Loucy (cell line): Measurements from ENCODE around the gene INHBB.

ENCODE experiments used
- H2AFZ ChIP-seq: fragments of 200-600 bp; sonication (generic); 2 replicates; pipeline ENCODE4 v1.6.0; 2016; ENCODE audit warnings: antibody characterized with exemption, mild to moderate bottlenecking, low read length, moderate library complexity
- H3F3A ChIP-seq: fragments of 200-600 bp; 2 replicates; pipeline ENCODE4 v1.6.0; 2016; ENCODE audit warnings: antibody characterized with exemption, low read depth, mild to moderate bottlenecking
- H3K27me3 ChIP-seq: fragments of 200-600 bp; sonication (generic); 2 replicates; pipeline ENCODE4 v1.6.1; 2014; ENCODE audit warnings: low read length, mild to moderate bottlenecking; ENCODE audit not compliant: insufficient read depth, poor library complexity, severe bottlenecking
- H3K36me3 ChIP-seq: fragments of 200-600 bp; sonication (generic); 2 replicates; pipeline ENCODE4 v1.6.1; 2016; ENCODE audit warnings: low read length; ENCODE audit not compliant: insufficient read depth
- H3K4me1 ChIP-seq: fragments of 200-600 bp; sonication (generic); 2 replicates; pipeline ENCODE4 v1.5.1; 2014; ENCODE audit warnings: low read length, mild to moderate bottlenecking; ENCODE audit not compliant: insufficient read depth, poor library complexity, severe bottlenecking
- H3K4me2 ChIP-seq: fragments of 200-600 bp; sonication (generic); 2 replicates; pipeline ENCODE4 v1.6.0; 2014; ENCODE audit warnings: antibody characterized with exemption, low read length, low read depth, mild to moderate bottlenecking; ENCODE audit not compliant: poor library complexity, severe bottlenecking
- H3K4me3 ChIP-seq: fragments of 200-600 bp; sonication (generic); 2 replicates; pipeline ENCODE4 v1.5.1; 2014; ENCODE audit warnings: low read length, mild to moderate bottlenecking, mixed read lengths; ENCODE audit not compliant: poor library complexity, severe bottlenecking
- H3K79me2 ChIP-seq: fragments of 200-600 bp; sonication (generic); 2 replicates; pipeline ENCODE4 v1.6.1; 2014; ENCODE audit warnings: low read length; ENCODE audit not compliant: insufficient read depth
- H3K9ac ChIP-seq: fragments of 200-600 bp; sonication (generic); 2 replicates; pipeline ENCODE4 v1.6.0; 2014; ENCODE audit warnings: mild to moderate bottlenecking, low read depth, low read length, moderate library complexity; ENCODE audit not compliant: poor library complexity, severe bottlenecking
- H3K9me2 ChIP-seq: fragments of 200-600 bp; sonication (generic); replicated peaks from 2 replicates; pipeline ENCODE4 v1.6.1; 2016; ENCODE audit warnings: low read depth, low read length, mixed read lengths
- H3K9me3 ChIP-seq: fragments of 200-600 bp; sonication (generic); 2 replicates; pipeline ENCODE4 v1.6.1; 2014; ENCODE audit warnings: mild to moderate bottlenecking, antibody characterized with exemption, low read length, low read depth; ENCODE audit not compliant: insufficient read depth
- H4K20me1 ChIP-seq: fragments of 200-600 bp; sonication (generic); 2 replicates; pipeline ENCODE4 v1.6.0; 2014; ENCODE audit warnings: antibody characterized with exemption, low read length, mild to moderate bottlenecking; ENCODE audit not compliant: insufficient read depth, poor library complexity, severe bottlenecking
- CTCF ChIP-seq: fragments of 200-600 bp; sonication (generic); conservative IDR thresholded peaks from 2 replicates; pipeline ENCODE4 v1.5.1; 2014; ENCODE audit warnings: mild to moderate bottlenecking, antibody characterized with exemption, low read length
- EZH2phosphoT487 ChIP-seq: fragments of 200-600 bp; IDR thresholded peaks from 2 replicates; pipeline ENCODE4 v1.6.1; 2018; ENCODE audit warnings: antibody characterized with exemption, mild to moderate bottlenecking, moderate library complexity, borderline replicate concordance

Gene INHBB

GRCh38 chr2:120343100-120343432, 2.9 kb upstream of the INHBB start:
- peak overlapping the region; percentile 75; the same call in 1 of the 2 replicates for H2AFZ ChIP-seq
- TF ChIP-seq EZH2phosphoT487 (no peak), CTCF (no peak)
- H3K9me2 ChIP-seq = no peaks in the 10 kb centered on the region
- H3K27me3 ChIP-seq = peaks cover 13% of the 10 kb centered on the region
- no peaks in the 10 kb centered on the region for H3K4me1 ChIP-seq
- no peaks in the 10 kb centered on the region for H3F3A ChIP-seq
- H3K36me3 ChIP-seq = no peaks in the 10 kb centered on the region
- no peaks in the 10 kb centered on the region for H4K20me1 ChIP-seq
- H3K4me3 ChIP-seq = peak overlapping the region; percentile 21
- H3K4me2 ChIP-seq = peak overlapping the region; percentile 36
- H3K9me3 ChIP-seq = no peaks in the 10 kb centered on the region
- H3K9ac ChIP-seq = no peak overlapping the region
- H3K79me2 ChIP-seq = no peaks in the 10 kb centered on the region

GRCh38 chr2:120343433-120344105, 2.4 kb upstream of the INHBB start:
- Histone ChIP-seq H3K9ac (no peak overlapping the region), H3K4me2 (peak overlapping the region; percentile 36)

GRCh38 chr2:120344214-120344975, 1.5 kb upstream of the INHBB start:
- Histone ChIP-seq H3F3A (no peaks in the 10 kb centered on the region), H3K4me2 (peak overlapping the region; percentile 54), H3K9ac (no peak overlapping the region), H3K36me3 (no peaks in the 10 kb centered on the region), H3K27me3 (peaks cover 13% of the 10 kb centered on the region), H3K79me2 (no peaks in the 10 kb centered on the region), H3K4me1 (no peaks in the 10 kb centered on the region), H3K9me2 (no peaks in the 10 kb centered on the region), H2AFZ (no peak overlapping the region; the same call in 1 of the 2 replicates), H4K20me1 (no peaks in the 10 kb centered on the region), H3K4me3 (peak overlapping the region; percentile 33), H3K9me3 (no peaks in the 10 kb centered on the region)
- TF ChIP-seq CTCF (no peak), EZH2phosphoT487 (no peak)

More at GRCh38 chr2:120343433-120344105, 2.4 kb upstream of the INHBB start:
- H3K4me3 ChIP-seq = peak overlapping the region; percentile 21
- H2AFZ ChIP-seq = peak overlapping the region; percentile 75
- H3K9me3 ChIP-seq = no peaks in the 10 kb centered on the region
- no peaks in the 10 kb centered on the region for H3K79me2 ChIP-seq
- no peaks in the 10 kb centered on the region for H4K20me1 ChIP-seq
- TF ChIP-seq EZH2phosphoT487 (no peak), CTCF (peak; percentile 75)
- peaks cover 13% of the 10 kb centered on the region for H3K27me3 ChIP-seq
- no peaks in the 10 kb centered on the region for H3K36me3 ChIP-seq
- no peaks in the 10 kb centered on the region for H3K4me1 ChIP-seq
- no peaks in the 10 kb centered on the region for H3F3A ChIP-seq
- no peaks in the 10 kb centered on the region for H3K9me2 ChIP-seq
